ENCODE measurements around the gene TSHZ2.

The TSHZ2 gene

GRCh38 chr20:53149890-53150205 is 177.7 kb downstream of the TSHZ2 start:
- no peak for TF ChIP-seq CTCF (IDR thresholded peaks at IDR 0.05; ENCODE audit: low read depth, low read length, missing control alignments)
- Histone ChIP-seq H3K36me3 (replicated peaks) (no peaks in the 10 kb centered on the region), H3K4me3 (ENCODE audit: low read depth, low read length) (no peak overlapping the region), H3K27me3 (replicated peaks) (no peaks in the 10 kb centered on the region), H3K27ac (no peak overlapping the region)
- no peak for DNase-seq
- in situ Hi-C loops (cut with HindIII; ENCODE audit: low pct_ligation_motif_present, low sequenced_read_pairs) = no loop called here

- Histone ChIP-seq H3K27ac (no peak overlapping the region), H3K36me3 (replicated peaks) (no peaks in the 10 kb centered on the region), H3K27me3 (replicated peaks) (no peaks in the 10 kb centered on the region), H3K4me3 (ENCODE audit: low read depth, low read length) (no peak overlapping the region)
- no peak for TF ChIP-seq CTCF (IDR thresholded peaks at IDR 0.05; ENCODE audit: low read depth, low read length, missing control alignments)
- in situ Hi-C loops (cut with HindIII; ENCODE audit: low pct_ligation_motif_present, low sequenced_read_pairs) = no loop called here
- DNase-seq = no peak
These were observed 178.4 kb downstream of the TSHZ2 start for GRCh38 chr20:53150532-53150931.

- TF ChIP-seq CTCF (IDR thresholded peaks at IDR 0.05; ENCODE audit: low read depth, low read length, missing control alignments) = no peak
- Histone ChIP-seq H3K36me3 (replicated peaks) (no peaks in the 10 kb centered on the region), H3K4me3 (ENCODE audit: low read depth, low read length) (no peak overlapping the region), H3K27me3 (replicated peaks) (no peaks in the 10 kb centered on the region), H3K27ac (no peak overlapping the region)
- in situ Hi-C loops (cut with HindIII; ENCODE audit: low pct_ligation_motif_present, low sequenced_read_pairs) = no loop called here
- no peak for DNase-seq
These were observed 180.1 kb downstream of the TSHZ2 start for GRCh38 chr20:53152228-53152627.

GRCh38 chr20:53154540-53154939 is 182.4 kb downstream of the TSHZ2 start:
- DNase-seq = no peak
- Histone ChIP-seq H3K36me3 (replicated peaks) (no peaks in the 10 kb centered on the region), H3K4me3 (ENCODE audit: low read depth, low read length) (no peak overlapping the region), H3K27ac (no peak overlapping the region), H3K27me3 (replicated peaks) (no peaks in the 10 kb centered on the region)
- TF ChIP-seq CTCF (IDR thresholded peaks at IDR 0.05; ENCODE audit: low read depth, low read length, missing control alignments) = no peak
- in situ Hi-C loops (cut with HindIII; ENCODE audit: low pct_ligation_motif_present, low sequenced_read_pairs) = no loop called here

- in situ Hi-C loops (cut with HindIII; ENCODE audit: low pct_ligation_motif_present, low sequenced_read_pairs) = no loop called here
- H3K4me3 ChIP-seq (ENCODE audit: low read depth, low read length) = no peak overlapping the region
- no peaks in the 10 kb centered on the region for H3K27me3 ChIP-seq (replicated peaks)
- DNase-seq = peak; percentile 45
- no peaks in the 10 kb centered on the region for H3K36me3 ChIP-seq (replicated peaks)
- no peak overlapping the region for H3K27ac ChIP-seq
- TF ChIP-seq CTCF (IDR thresholded peaks at IDR 0.05; ENCODE audit: low read depth, low read length, missing control alignments) = peak; percentile 70
These were observed 185.6 kb downstream of the TSHZ2 start for GRCh38 chr20:53157443-53158408.

GRCh38 chr20:53159160-53159559 is 187.0 kb downstream of the TSHZ2 start:
- DNase-seq = no peak
- no peaks in the 10 kb centered on the region for H3K36me3 ChIP-seq (replicated peaks)
- in situ Hi-C loops (cut with HindIII; ENCODE audit: low pct_ligation_motif_present, low sequenced_read_pairs) = no loop called here
- H3K27ac ChIP-seq = no peak overlapping the region
- no peaks in the 10 kb centered on the region for H3K27me3 ChIP-seq (replicated peaks)
- TF ChIP-seq CTCF (IDR thresholded peaks at IDR 0.05; ENCODE audit: low read depth, low read length, missing control alignments) = no peak
- H3K4me3 ChIP-seq (ENCODE audit: low read depth, low read length) = no peak overlapping the region
